ENCODE data around the gene MS4A10.

Gene MS4A10

DNA sequence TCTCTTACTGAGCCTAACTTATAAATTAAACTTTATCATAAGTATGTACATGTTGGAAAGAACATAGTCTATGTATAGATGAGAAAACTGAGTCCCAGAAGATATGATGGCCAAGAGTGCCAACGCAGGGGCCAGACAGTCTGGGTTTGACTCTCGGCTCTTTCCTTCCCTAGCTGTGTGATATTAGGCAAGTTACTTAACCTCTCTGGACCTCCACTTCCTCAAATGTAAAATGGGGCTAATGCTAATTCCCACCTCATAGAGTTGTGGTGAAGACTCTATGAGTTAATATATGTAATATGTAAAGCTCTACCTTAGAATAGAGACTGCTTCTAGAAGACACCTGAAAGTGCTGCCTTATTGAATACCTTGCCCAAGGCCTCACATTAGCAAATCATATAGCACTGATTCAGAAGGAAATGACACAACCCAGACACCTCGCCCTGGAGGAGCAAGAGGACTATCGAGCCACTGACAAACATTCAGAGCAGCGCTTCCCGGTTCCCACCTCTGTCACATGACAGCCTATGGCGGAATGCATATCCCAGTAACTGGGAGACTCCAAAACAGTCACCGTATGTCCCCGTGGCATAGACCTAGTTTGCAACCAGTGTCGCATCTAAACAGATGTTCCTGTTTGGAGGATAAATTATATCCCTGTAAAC lies 45.5 kb downstream of the MS4A10 start:
- ATAC-seq: peak in 1 of 2 donors; percentile 78

DNA sequence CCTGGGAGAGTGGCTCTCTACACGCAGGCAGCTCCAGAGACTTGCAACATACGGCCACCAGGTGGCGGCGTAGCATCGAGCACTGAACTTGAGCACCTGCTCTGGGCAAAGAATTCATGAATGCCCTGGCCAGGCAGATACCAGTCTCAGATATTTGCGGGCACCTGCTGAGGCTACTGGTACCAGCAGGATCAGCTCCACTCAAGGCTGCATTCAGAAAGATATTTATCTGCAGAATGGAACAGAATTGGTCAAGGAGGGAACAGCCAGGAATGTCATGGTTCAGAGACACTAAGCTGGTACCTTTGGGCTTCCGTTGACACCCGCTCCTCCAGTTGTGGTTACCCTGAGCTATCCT lies 46.0 kb downstream of the MS4A10 start:
- peak; percentile 81 to 83 for ATAC-seq

DNA sequence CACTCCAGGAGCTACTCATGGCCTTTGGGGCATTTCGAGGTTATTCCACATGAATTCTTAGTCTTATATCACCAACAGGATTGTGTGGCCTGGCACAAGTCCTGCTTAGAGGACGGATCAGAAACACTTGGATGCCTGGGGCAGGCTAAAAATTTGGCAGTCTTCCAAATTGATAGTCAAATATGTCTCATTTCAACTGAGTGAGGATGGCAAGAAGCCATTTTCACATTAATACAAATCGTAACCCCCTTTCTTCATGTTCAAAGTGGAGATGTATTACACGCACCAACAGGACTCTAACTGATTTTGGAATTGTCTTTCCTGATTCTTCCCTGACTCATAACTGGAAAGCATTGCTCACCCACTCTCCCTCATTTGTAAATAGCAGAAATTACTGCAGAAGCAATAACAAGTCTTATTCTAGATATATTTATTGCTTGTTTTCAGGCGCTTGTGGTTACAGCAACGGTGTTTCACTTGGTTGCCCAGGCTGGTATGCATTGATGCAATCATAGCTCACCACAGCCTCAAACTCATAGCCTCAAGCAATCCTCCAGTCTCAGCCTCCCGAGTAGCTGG lies 46.5 kb downstream of the MS4A10 start:
- ATAC-seq: no peak

DNA sequence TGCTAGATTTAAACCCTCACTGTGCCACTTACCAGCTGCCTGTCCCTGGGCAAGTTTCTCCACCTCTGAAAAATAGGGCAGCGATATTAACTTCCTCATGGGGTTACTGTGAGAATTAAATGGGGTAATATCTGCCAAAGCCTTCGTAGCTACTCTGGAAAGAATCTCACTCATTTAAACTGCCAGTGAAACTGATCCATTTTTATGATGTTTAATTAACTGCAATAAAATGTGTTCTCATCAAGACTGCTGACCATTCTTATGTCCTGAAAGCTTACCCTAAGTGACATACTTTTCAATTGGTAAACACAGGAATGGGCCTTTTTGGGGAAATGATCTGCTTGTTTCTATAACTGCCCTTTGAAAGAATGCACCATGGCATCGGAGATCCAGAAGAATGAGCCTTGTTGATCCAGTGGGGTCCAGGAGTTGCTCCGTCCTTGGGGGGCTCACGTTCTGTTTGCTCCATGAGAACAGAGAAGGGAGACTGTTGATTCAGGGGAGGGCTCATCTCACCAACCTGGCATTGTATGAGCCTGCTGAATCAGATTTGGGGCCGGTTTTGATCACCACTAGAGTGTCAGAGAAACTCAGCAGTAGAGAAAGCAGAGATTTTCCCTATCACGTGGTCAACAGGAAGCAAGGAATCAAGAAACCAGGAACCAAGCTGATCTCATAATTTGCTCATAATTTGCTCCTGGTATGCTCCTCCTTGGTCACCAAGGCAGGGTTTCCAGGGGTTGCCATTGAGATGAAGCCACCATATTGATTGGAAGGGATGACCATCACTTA lies 49.8 kb downstream of the MS4A10 start:
- no peak for ATAC-seq

DNA sequence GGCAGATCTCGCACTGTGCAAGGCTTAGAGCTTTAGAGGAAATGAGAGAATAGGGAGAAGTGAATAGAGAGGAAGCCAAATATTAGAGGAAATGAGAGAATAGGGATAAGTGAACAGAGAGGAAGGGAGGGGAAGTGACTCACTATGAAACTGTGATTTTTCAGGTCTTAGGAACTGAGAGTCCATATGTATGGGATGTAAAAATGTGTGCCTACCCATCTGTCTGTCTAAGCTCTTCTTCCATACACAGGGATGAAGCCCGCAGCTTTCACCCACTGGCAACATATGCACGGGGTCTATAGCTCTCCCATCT lies 50.4 kb downstream of the MS4A10 start:
- ATAC-seq: no peak

DNA sequence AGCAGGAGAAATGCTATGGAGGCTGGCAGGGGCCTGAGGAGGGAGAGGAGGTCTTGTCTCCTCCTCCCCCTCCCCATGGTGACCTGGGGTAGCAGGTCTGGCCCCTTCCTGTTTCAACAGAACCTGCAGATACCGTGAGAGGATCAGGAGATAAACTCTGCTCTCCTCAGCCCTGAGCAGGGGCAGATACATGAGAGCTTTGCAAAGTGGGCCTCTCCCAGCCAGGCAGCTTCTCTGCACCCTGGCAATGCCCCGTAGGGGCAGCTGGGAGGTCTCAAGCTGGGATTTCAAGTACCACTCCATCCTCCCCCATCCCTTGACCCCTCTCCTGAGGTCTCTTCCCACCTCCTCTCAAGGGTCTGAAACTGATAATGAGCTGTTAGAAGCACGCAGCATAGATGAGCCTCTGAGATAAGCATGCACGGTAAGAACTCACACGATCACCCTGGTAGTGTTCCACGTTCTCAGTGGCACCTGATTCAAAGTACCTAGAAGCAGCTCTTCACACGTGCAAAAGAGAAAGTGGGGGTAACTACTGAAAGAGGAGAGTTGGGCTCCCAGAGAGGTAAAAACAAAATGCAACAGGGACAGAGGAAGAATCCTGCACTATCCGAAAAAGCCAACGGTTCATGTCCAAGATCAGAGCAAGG lies 51.9 kb downstream of the MS4A10 start:
- ATAC-seq: no peak

DNA sequence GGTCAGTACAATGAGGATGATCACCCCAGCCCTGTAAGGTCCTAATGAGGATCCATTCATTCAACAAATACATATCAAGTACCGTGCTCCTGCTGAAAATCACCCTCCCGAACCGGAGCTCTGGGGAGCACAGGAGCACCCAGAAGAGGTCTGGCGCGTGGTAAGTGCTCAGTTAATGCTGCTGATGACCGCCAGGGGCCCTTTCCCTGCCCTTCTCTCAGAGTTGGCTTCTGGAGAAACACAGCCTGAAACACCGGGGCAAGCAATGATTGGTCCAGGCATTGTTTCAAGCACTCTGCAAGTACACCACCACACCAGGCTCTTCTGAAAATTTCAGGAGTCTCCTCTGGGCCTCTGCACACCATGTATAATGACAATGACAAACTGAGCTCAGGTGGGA lies 53.0 kb downstream of the MS4A10 start:
- ATAC-seq: no peak

DNA sequence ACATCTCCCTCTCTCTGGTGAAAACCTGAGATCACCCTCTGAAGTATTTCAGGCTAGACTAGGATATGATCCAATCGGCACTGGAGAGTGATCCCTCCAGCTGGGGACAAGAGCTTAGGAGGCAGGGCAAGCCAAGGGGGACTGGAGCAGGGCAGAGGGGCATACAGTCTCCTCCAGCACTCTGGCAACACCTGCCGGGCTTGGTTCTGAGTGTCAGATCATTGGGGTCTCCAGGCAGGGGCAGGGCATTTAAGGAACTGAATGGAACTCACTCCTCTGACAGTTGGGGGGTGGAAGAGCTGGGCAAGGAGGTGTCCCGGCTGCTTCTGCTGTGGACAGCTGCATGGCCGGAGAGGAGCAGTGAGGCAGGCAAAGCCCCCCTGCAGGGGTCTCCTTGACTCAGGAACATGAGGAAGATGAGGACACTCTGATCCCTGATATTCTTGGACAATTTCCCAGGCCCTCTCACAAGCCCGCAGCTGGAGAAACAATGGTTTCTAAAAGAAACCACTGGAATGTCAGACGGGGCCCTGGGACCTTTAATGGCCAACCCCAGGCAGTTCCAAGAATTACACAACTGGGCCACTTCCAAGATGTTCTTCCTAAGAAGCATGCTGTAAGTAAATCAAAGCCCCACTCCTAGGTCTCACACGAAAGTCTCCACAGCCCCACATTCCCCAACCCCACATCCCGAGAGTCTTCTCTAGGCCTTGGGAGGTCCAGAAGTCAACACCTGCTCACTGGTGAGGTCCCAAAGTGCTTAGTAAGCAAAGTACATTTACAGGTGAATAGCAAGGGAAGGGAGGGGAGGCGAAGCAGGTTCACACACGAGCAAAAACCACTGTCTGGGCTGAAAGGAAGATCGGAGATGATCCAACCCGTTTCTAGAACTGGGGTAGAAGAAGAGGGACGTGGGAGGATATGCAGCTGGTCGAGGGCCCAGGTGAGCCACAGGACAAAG lies 55.6 kb downstream of the MS4A10 start:
- no peak for ATAC-seq

DNA sequence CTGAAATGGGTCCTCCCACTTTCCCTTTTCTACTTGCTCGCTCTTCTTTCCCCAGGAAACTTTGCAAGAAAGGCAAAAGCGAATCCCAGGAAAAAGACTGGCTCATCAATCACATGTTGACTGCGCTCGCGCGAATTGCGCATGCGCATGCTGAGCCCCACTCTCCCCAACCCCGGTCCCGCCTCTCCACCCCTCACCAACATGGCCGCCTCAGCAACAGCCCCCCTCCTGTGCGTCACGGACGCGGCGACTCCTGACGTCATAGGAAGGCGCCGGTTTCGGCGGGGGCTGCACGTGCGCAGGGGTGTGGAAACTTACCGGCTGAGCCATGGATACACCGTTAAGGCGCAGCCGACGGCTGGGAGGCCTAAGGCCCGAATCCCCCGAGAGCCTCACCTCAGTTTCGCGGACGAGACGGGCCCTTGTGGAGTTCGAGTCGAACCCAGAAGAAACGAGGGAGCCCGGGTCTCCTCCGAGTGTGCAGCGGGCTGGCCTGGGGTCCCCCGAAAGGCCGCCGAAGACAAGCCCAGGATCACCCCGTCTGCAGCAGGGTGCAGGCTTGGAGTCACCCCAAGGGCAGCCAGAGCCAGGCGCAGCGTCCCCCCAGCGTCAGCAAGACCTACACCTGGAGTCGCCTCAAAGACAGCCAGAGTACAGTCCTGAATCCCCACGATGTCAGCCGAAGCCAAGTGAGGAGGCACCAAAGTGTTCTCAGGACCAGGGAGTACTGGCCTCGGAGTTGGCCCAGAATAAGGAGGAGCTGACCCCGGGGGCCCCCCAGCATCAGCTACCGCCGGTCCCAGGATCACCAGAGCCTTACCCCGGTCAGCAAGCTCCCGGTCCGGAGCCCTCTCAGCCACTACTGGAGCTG lies 56.9 kb downstream of the MS4A10 start, which contains the start of gene CCDC86:
Gene CCDC86, plus strand, starts transcription at position 317 of the 871 bp plus-strand sequence. Its CDS starts 12 bp downstream, at position 329.
- ATAC-seq: peak; percentile 91 to 92

DNA sequence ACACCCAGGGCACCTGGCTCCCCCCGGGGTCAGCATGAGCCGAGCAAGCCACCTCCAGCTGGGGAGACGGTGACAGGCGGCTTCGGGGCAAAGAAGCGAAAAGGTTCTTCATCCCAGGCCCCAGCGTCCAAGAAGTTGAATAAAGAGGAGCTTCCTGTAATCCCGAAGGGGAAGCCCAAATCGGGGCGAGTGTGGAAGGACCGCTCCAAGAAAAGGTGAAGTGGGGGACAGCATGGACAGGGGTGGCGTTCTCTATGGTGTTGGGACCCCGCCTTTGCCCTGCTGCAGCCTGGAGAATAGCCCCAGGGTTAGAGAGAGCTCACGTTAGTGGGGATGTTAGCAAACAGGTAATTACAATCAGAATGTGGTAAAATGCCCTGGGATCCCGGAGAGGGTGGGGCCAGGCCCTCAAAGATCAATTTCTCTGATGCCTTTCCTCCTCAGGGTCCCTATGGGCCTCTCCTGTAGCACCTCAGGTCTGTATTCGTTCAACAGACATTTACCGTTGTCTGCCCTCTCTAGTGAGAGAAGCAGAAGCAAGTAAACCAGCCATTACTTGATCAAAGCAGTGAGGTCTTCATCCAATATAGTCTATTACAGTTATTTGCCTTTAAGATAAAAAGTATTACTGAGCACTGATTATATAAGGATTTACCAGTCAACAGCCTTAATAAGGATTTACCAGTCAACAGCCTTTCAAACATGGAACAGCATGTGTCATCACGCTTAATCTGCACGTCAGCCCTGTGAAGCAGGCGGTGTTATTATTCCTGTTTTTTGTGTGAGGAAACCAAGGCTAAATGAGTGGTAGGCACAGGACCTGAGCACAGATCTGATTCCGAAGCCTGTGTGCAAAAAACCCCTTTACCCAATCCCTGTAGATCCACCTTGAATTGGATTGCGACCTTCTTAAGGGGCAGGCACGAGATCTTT lies 57.8 kb downstream of the MS4A10 start:
- ATAC-seq: no peak

DNA sequence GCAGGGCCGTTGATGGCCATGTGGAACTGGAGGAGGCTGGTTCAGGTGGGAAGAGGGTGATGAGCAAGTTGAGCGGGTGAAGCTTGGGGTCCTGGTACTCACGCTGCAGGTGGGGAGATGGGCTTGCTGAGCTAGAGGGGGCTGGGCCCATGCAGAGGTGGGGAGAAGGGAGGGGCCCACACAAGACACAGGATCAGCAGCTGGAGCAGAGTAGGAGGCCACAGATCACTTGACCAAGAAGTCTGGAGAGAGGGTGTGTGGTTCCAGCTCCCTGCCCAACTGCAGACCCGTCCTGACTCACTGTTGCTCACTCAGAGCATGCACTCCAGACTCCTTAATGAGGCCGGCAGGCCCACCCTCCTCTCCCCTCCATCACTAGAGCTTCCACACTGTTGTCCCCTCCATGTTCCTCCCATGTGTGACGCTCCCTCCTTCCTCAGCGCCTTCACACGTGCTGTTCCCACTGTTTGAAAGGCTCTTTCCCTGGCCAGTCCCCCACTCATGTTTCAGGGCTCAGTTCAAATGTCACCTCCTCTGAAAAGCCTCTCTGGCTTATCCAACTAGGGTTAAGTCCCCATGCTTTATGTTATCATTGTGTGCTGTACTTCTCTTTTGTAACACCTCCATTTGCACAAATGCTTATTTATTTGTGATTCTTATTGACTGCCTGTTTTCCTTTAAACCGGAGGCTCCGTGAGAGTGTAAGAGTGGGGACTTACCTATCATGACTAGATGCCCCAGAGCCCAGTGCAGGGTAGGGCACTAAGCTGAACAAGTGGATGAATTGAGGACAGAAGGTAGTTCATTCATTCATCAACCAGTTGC lies 59.1 kb downstream of the MS4A10 start:
- no peak for ATAC-seq

DNA sequence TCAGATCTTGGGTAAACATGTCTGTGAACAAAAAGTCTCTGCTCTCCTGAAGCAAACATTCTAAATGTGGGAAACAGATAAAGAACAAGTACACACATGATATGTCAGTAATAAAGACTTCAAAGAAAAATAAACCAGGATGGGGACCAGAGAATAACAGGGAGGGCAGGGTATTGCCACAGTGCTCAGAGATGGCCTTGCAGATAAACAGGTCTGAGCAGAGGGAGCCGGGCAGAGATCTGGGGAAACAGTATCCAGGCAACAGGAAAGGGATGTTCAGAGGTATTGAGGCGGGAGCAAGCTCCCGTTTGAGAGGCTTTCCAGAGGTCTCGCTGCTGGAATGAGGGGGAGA lies 59.7 kb downstream of the MS4A10 start:
- no peak for ATAC-seq

DNA sequence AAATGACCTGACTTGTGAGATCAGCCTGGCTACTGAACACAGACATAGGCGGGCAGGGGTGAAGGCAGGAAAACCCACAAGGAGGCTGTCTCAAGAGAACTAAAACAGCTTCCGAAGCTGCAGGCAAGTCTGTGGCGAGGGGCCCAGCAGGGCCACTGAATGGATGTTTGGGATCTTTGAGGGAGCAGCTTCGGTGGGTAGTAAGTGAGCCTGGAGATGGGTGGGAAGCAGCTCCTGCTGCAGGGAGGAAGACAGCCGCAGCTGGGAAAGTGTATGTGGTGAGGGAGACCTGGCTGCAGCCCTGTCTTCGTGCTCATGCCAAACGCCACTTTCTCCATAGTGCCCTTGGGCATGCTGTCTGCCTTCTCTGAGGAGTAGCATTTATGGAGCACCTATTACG lies 60.2 kb downstream of the MS4A10 start:
- ATAC-seq: no peak

DNA sequence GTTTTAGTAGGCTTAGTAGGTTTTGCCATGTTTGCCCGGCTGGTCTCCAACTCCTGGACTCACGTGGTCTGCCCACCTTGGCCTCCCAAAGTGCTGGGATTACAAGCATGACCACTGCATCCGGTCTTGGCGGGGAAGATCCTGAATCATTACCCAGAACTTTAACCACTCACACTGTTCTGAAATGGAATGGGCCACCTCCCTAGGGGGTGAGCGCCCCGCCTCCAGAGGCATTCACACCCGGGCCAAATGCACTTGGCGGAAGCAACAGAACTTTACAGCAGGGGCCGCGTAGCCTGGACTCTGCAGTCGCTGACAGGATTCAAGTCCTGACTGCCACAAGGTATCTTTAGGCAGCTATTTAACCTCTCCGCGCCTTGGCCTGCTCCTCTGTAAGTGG lies 62.1 kb downstream of the MS4A10 start:
- ATAC-seq: no peak

DNA sequence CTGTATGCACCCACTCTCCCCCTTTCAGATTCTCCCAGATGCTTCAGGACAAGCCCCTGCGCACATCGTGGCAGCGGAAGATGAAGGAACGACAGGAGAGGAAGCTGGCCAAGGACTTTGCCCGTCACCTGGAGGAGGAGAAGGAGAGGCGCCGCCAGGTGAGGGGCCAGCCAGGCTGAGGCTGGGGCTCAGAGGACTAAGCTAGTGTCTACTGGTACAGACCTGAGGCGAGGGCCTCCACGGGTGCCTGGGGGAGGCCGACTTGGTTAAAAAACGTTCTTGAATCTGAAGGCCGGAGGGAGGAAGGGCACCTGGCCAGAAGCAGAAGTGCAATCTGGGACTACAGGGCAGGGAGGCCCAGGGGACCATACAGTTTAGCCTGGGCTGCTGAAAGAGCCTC lies 62.8 kb downstream of the MS4A10 start:
- ATAC-seq: no peak

DNA sequence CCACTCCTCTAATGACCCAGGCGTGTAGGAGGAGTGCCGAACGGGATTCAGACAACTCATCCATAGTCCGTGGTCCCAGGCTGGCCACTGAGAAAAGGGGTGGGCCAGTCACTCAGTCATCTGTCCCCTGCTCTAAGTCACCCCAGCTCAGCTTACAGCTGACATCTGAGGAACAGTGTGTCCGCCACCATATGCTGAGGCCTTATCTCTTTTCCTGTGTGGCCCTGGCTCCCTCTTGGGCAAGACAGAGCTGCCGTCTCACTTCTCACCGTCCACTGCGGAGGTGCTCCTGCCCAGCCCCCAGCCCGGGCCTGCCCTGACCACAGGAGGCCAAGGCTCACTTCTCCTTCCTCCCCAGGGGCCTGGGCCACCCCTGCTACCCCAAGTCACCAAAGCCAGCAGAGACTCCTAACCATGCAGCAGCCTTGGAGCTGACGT lies 63.6 kb downstream of the MS4A10 start:
- no peak for ATAC-seq

DNA sequence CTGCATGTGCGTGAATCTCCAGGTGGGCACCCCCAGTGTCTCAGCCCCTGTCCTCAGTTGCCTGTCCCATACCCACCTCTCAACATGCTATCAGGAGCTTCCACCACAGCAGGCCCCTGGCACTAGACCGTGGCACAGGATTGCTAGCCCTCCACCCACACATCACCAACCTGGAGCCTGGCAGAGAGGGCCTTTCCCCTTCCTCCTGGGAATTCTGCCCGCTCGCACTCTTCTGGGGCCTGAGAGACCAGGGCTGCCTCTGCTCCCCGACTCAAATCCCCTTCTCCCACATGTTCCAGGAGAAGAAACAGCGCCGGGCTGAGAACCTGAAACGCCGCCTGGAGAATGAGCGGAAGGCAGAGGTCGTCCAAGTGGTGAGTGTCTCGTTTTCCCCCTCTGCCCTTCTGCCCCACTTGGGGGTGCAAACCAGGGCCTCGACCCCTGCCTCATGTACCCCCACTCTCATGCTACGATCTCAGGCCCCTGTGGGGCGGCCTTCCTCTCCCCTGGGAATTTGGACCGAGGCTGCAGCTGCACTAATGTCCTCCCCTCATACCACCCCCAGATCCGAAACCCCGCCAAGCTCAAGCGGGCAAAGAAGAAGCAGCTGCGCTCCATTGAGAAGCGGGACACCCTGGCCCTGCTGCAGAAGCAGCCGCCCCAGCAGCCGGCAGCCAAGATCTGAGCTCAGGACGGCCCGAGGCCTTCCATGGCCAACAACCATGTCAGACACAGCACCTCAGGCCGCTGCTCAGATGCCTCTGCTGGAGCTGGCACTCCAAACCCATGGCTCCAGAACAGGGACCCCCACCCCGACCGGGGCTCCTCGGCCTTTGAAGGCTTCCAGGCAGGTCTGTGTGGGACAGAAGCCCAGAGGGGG lies 64.7 kb downstream of the MS4A10 start:
- ATAC-seq: no peak

All from activated CD4-positive, CD25-positive, alpha-beta regulatory T cell treated with anti-CD3 and anti-CD28 coated beads, Interleukin-2, amount 50 U/mL, for 24 hours (primary cell).